CD4-positive, alpha-beta memory T cell (primary cell): ENCODE measurements around the gene FREM1. TPM values are rescaled to one million over a fixed set of nuclear protein-coding genes. Genes with fewer than 3 reads are reported as not detected.

Experiments
- CTCF ChIA-PET: fragments of 350-600 bp; sonication (Branson Sonifier 250); formaldehyde crosslinking; loops from one replicate; lab custom pipeline; 2021; ENCODE audit warnings: inconsistent platforms; ENCODE audit not compliant: partially characterized antibody; lab: Charles Lee
- POLR2A ChIA-PET: fragments of 350-600 bp; sonication (Branson Sonifier 250); formaldehyde crosslinking; loops from one replicate; lab custom pipeline; 2021; ENCODE audit not compliant: partially characterized antibody; lab: Charles Lee
- DNase-seq, 5 donors: peaks; one replicate each; pipeline versions ENCODE4 v3.0.0 to v3.0.0-alpha.2; 2020 to 2022; ENCODE audit warnings: mixed read lengths in 1 of 5
- H3K27ac ChIP-seq: one replicate; pipeline ENCODE4 v1.7.0; 2013; ENCODE audit warnings: low read depth, low read length
- H3K27me3 ChIP-seq: 2 replicates; pipeline ENCODE4 v1.7.0; 2013; ENCODE audit warnings: mild to moderate bottlenecking, low read length, moderate library complexity; ENCODE audit not compliant: insufficient read depth
- H3K36me3 ChIP-seq: 2 replicates; pipeline ENCODE4 v1.7.0; 2013; ENCODE audit warnings: mild to moderate bottlenecking, low read length, moderate library complexity; ENCODE audit not compliant: insufficient read depth
- H3K4me1 ChIP-seq: 2 replicates; pipeline ENCODE4 v1.7.0; 2013; ENCODE audit warnings: mild to moderate bottlenecking, low read length, moderate library complexity; ENCODE audit not compliant: insufficient read depth
- H3K4me3 ChIP-seq, 2 donors: one replicate each; pipeline ENCODE4 v1.7.0; 2013; ENCODE audit warnings: low read length in 2 of 2, mild to moderate bottlenecking in 1 of 2
- H3K9me3 ChIP-seq, 2 donors: one replicate each; pipeline ENCODE4 v1.7.0; 2013; ENCODE audit warnings: low read length in 2 of 2, control low read depth in 1 of 2; ENCODE audit not compliant: control insufficient read depth in 1 of 2
- H3K27ac Mint-ChIP-seq, 7 donors: one replicate each; pipeline ENCODE4 v1.8.0; 2020 to 2021; ENCODE audit warnings: mixed read lengths in 7 of 7, mild to moderate bottlenecking in 6 of 7, inconsistent platforms in 3 of 7, moderate library complexity in 3 of 7
- H3K27me3 Mint-ChIP-seq, 2 donors: one replicate each; pipeline ENCODE4 v1.8.0; 2020 to 2021; ENCODE audit warnings: mixed read lengths in 2 of 2
- H3K36me3 Mint-ChIP-seq, 2 donors: one replicate each; pipeline ENCODE4 v1.8.0; 2020 to 2021; ENCODE audit warnings: mixed read lengths in 2 of 2, inconsistent platforms in 1 of 2, mild to moderate bottlenecking in 1 of 2
- H3K4me1 Mint-ChIP-seq, 4 donors: one replicate each; pipeline ENCODE4 v1.8.0; 2020 to 2021; ENCODE audit warnings: mixed read lengths in 4 of 4, mild to moderate bottlenecking in 1 of 4
- H3K4me3 Mint-ChIP-seq, 8 donors: one replicate each; pipeline ENCODE4 v1.8.0; 2020 to 2021; ENCODE audit warnings: mixed read lengths in 8 of 8, mild to moderate bottlenecking in 7 of 8, moderate library complexity in 6 of 8, inconsistent platforms in 3 of 8
- H3K9me3 Mint-ChIP-seq, 8 donors: one replicate each; pipeline ENCODE4 v1.8.0; 2020 to 2021; ENCODE audit warnings: mixed read lengths in 8 of 8, mild to moderate bottlenecking in 5 of 8, inconsistent platforms in 3 of 8, moderate library complexity in 1 of 8
- intact Hi-C: fragments of 100-400 bp; cut with micrococcal nuclease; formaldehyde crosslinking; loops from one replicate; pipeline ENCODE4 v1.15.1; 2023
- polyA plus RNA-seq, 2 donors: library from polyadenylated mRNA; unstranded; fragments of 300-500 nt; fragmentation: Illumina TruSeq; gene quantifications; one replicate each; pipeline ENCODE4 v1.2.3, GENCODE V29; 2021
- total RNA-seq, 2 experiments: library from RNA; stranded (reverse); gene quantifications; one replicate each; pipeline ENCODE4 v1.2.3, GENCODE V29; 2021

FREM1 gene
- total and polyA plus RNA-seq, 4 experiments from 2014 or later: 0.14 TPM; not detected in 3

DNA sequence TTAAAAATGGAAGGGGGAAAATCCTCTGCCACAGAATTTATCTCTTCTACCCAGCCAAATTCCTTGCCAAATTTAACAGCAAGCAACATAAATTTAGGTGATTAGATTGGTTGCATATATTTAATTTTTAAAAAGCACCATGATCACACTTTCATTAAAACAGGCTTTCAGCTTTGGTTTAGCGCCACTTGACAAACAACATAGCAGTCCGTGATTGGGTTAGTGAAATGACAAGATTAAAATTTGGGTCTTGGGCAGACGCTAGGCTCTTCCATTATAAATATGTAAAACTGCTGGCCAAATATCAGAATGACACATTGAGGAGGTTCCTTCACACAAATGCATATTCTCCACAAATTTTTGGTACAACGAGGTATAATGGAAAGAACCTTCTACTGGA lies 129.5 kb downstream of the FREM1 start:
- ChIA-PET CTCF (interaction anchor here (1.9 to 2.3 kb wide), 2 partner anchors 12 to 14 kb away, joined by 5 to 9 read pairs; no protein-coding TSS in a partner anchor), POLR2A (no interaction called here)
- DNase-seq: no peak
- intact Hi-C loops: no loop called here
- Mint-ChIP-seq H3K27ac (no peak overlapping the region), H3K9me3 (no peaks in the 10 kb centered on the region), H3K4me1 (no peaks in the 10 kb centered on the region), H3K4me3 (no peak overlapping the region), H3K36me3 (no peaks in the 10 kb centered on the region), H3K27me3 (peaks cover 4 to 5% of the 10 kb centered on the region in 2 donors)
- H3K4me1 ChIP-seq: no peaks in the 10 kb centered on the region
- H3K27me3 ChIP-seq: no peaks in the 10 kb centered on the region
- no peaks in the 10 kb centered on the region for H3K36me3 ChIP-seq
- H3K4me3 ChIP-seq: no peak overlapping the region
- no peaks in the 10 kb centered on the region for H3K9me3 ChIP-seq
- H3K27ac ChIP-seq: no peak overlapping the region

DNA sequence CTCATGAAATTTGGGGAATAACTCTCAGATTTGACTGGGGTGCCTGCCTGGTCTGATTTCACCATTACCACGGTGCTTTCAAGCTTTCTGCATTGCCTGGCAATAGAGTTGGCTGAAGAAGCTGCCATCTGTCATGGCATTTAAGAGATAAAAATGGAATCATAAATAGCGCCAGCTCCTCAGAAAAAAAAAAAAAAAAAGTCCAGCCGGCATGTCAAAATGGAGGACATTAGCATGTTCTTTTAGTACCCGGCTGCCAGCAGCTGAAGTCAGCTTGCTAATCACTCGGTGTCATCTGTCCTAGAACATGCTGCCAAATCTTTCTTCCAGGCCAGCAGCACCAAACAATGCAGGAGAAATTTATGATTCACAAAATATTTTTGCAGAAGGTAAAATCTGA lies 130.0 kb downstream of the FREM1 start:
- intact Hi-C loops: no loop called here
- CTCF ChIA-PET: interaction anchor here (1.3 to 2.3 kb wide), 3 partner anchors 10 to 13 kb away, joined by 4 to 9 read pairs (median 5); no protein-coding TSS in a partner anchor
- Mint-ChIP-seq H3K27me3 (peaks cover 4 to 5% of the 10 kb centered on the region in 2 donors), H3K36me3 (no peaks in the 10 kb centered on the region), H3K4me1 (no peaks in the 10 kb centered on the region), H3K9me3 (no peaks in the 10 kb centered on the region), H3K4me3 (no peak overlapping the region), H3K27ac (no peak overlapping the region)
- H3K9me3 ChIP-seq: no peaks in the 10 kb centered on the region
- H3K27ac ChIP-seq: no peak overlapping the region
- POLR2A ChIA-PET: no interaction called here
- H3K36me3 ChIP-seq: no peaks in the 10 kb centered on the region
- H3K4me1 ChIP-seq: no peaks in the 10 kb centered on the region
- H3K4me3 ChIP-seq: no peak overlapping the region
- H3K27me3 ChIP-seq: no peaks in the 10 kb centered on the region
- no peak for DNase-seq

DNA sequence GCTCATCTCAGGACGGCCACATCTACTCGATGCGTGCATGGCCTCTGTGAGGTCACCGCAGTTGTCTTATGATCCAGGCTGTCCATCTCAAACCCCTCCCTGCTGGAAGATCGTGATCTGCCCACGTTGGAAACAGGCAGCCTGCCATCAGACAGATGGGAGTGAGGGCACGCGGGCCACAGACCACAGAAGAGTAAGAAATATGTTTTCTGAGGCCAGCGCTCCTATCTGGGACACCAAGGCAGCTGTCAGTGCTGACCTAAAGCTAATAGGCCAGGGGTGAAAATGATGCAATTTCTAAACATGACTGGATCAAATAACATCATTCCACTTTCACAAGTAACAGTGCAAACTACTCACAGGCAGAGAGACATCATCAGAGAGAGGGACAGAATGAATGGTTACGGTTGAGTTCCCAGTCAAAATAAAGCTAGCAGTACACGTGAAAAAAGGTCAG lies 130.6 kb downstream of the FREM1 start:
- no peak for DNase-seq
- no peak overlapping the region for H3K27ac Mint-ChIP-seq
- no peaks in the 10 kb centered on the region for H3K9me3 ChIP-seq
- H3K4me1 Mint-ChIP-seq: no peaks in the 10 kb centered on the region
- no peaks in the 10 kb centered on the region for H3K9me3 Mint-ChIP-seq
- H3K27me3 ChIP-seq: no peaks in the 10 kb centered on the region
- H3K4me3 Mint-ChIP-seq: no peak overlapping the region
- no peak overlapping the region for H3K4me3 ChIP-seq
- intact Hi-C loops: no loop called here
- no peaks in the 10 kb centered on the region for H3K36me3 ChIP-seq
- no peaks in the 10 kb centered on the region for H3K4me1 ChIP-seq
- H3K27me3 Mint-ChIP-seq: peaks cover 4 to 5% of the 10 kb centered on the region in 2 donors
- ChIA-PET POLR2A (no interaction called here), CTCF (interaction anchor here (1.3 to 2.3 kb wide), 3 partner anchors 10 to 13 kb away, joined by 4 to 9 read pairs (median 5); no protein-coding TSS in a partner anchor)
- H3K36me3 Mint-ChIP-seq: no peaks in the 10 kb centered on the region
- no peak overlapping the region for H3K27ac ChIP-seq

DNA sequence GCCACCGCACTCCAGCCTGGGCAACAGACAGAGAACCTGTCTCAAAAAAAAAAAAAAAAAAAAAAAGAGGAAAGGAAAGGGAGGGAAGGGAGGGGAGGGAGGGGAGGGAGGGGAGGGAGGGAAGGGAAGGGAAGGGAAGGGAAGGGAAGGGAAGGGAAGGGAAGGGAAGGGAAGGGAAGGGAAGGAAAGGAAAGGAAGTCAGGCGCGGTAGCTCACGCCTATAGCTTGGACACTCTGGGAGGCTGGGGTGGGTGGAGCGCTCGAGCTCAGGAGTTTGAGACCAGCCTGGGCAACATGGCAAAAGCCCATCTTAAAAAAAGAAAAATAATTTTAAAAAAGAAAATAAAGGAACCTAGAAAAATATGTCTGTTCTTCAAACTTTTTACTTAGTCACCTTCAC lies 131.7 kb downstream of the FREM1 start:
- Histone ChIP-seq H3K4me3 (no peak overlapping the region), H3K27ac (no peak overlapping the region), H3K27me3 (no peaks in the 10 kb centered on the region), H3K9me3 (no peaks in the 10 kb centered on the region), H3K4me1 (no peaks in the 10 kb centered on the region), H3K36me3 (no peaks in the 10 kb centered on the region)
- intact Hi-C loops: no loop called here
- Mint-ChIP-seq H3K36me3 (no peaks in the 10 kb centered on the region), H3K4me1 (no peaks in the 10 kb centered on the region), H3K27me3 (peaks cover 4 to 7% of the 10 kb centered on the region in 2 donors), H3K9me3 (no peaks in the 10 kb centered on the region), H3K27ac (no peak overlapping the region), H3K4me3 (no peak overlapping the region)
- ChIA-PET CTCF (interaction anchor here (0.7 kb wide), 1 partner anchor 325 kb away, joined by 4 read pairs; no protein-coding TSS in a partner anchor), POLR2A (no interaction called here)
- no peak for DNase-seq

DNA sequence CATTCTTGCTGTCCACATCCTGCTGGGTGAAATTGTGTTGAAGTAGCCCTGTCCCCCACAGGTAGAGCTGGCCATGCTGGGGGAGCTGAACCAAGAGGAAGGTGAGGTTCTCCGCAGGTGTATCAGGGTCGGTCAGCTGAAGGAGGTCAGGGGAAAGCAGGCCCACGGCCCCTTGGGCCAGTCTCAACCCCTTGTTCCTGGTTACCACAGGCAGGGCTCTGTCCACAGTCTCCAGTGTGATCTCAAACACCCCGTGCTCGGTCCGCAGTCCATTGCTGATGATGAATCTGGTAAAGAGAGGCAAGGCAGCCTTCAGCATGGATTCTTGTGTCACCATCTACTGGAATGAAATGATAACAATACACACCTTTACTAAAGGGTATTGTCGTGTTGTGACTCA lies 134.3 kb downstream of the FREM1 start:
- H3K27ac Mint-ChIP-seq: no peak overlapping the region
- no peaks in the 10 kb centered on the region for H3K9me3 ChIP-seq
- H3K27ac ChIP-seq: no peak overlapping the region
- no peaks in the 10 kb centered on the region for H3K4me1 ChIP-seq
- H3K4me3 ChIP-seq: no peak overlapping the region
- H3K9me3 Mint-ChIP-seq: no peaks in the 10 kb centered on the region
- no peaks in the 10 kb centered on the region for H3K36me3 ChIP-seq
- peaks cover 4 to 7% of the 10 kb centered on the region in 2 donors for H3K27me3 Mint-ChIP-seq
- no peaks in the 10 kb centered on the region for H3K4me1 Mint-ChIP-seq
- ChIA-PET CTCF (no interaction called here), POLR2A (no interaction called here)
- no peak overlapping the region for H3K4me3 Mint-ChIP-seq
- H3K27me3 ChIP-seq: no peaks in the 10 kb centered on the region
- no peaks in the 10 kb centered on the region for H3K36me3 Mint-ChIP-seq
- no peak for DNase-seq
- intact Hi-C loops: no loop called here

- H3K36me3 Mint-ChIP-seq: no peaks in the 10 kb centered on the region
- no peaks in the 10 kb centered on the region for H3K36me3 ChIP-seq
- H3K9me3 ChIP-seq: no peaks in the 10 kb centered on the region
- H3K27me3 ChIP-seq: no peaks in the 10 kb centered on the region
- no peaks in the 10 kb centered on the region for H3K4me1 ChIP-seq
- peaks cover 0 to 1% (median 0%) of the 10 kb centered on the region in 4 donors for H3K4me1 Mint-ChIP-seq
- peaks cover 0 to 8% of the 10 kb centered on the region in 2 donors for H3K27me3 Mint-ChIP-seq
- H3K4me3 ChIP-seq: no peak overlapping the region
- no peaks in the 10 kb centered on the region for H3K9me3 Mint-ChIP-seq
- DNase-seq: no peak
- H3K27ac ChIP-seq: no peak overlapping the region
- intact Hi-C loops: no loop called here
- ChIA-PET POLR2A (no interaction called here), CTCF (interaction anchor here (1.4 to 3.2 kb wide), 5 partner anchors 9 to 1343 kb away, joined by 4 to 22 read pairs (median 8); no protein-coding TSS in a partner anchor)
- H3K27ac Mint-ChIP-seq: no peak overlapping the region
- no peak overlapping the region for H3K4me3 Mint-ChIP-seq
These were observed 139.6 kb downstream of the FREM1 start for GRCh38 chr9:14770592-14770991.

- peaks cover 0 to 1% (median 0%) of the 10 kb centered on the region in 4 donors for H3K4me1 Mint-ChIP-seq
- Histone ChIP-seq H3K9me3 (no peaks in the 10 kb centered on the region), H3K36me3 (no peaks in the 10 kb centered on the region), H3K27ac (no peak overlapping the region), H3K4me3 (no peak overlapping the region), H3K27me3 (no peaks in the 10 kb centered on the region), H3K4me1 (no peaks in the 10 kb centered on the region)
- no peak for DNase-seq
- peaks cover 1 to 10% of the 10 kb centered on the region in 2 donors for H3K27me3 Mint-ChIP-seq
- ChIA-PET CTCF (interaction anchor here (0.8 to 3.2 kb wide), 16 partner anchors 10 to 1341 kb away, joined by 3 to 22 read pairs (median 5); no protein-coding TSS in a partner anchor), POLR2A (no interaction called here)
- H3K4me3 Mint-ChIP-seq: no peak overlapping the region
- H3K9me3 Mint-ChIP-seq: no peaks in the 10 kb centered on the region
- intact Hi-C loops: loop anchor here (5.0 to 10.0 kb wide), 2 partner anchors 56 to 1417 kb away; no protein-coding TSS in a partner anchor
- H3K36me3 Mint-ChIP-seq: no peaks in the 10 kb centered on the region
- H3K27ac Mint-ChIP-seq: no peak overlapping the region
These were observed 141.0 kb downstream of the FREM1 start for GRCh38 chr9:14769230-14769571.
